ENCODE measurements around the gene KCNJ18.
"Not testable (repeated sequence)": the region's sequence is repeated elsewhere in the genome, so short reads cannot be mapped to it uniquely, and the experiment has no call there.

KCNJ18 gene

GRCh38 chr17:21737015-21737580, 44.8 kb downstream of the KCNJ18 start:
- not testable (repeated sequence) for DNase-seq

- DNase-seq = not testable (repeated sequence)
These were observed 45.9 kb downstream of the KCNJ18 start for GRCh38 chr17:21738241-21738640.

- DNase-seq = not testable (repeated sequence)
These were observed 46.7 kb downstream of the KCNJ18 start for GRCh38 chr17:21738877-21739474.

GRCh38 chr17:21739485-21739884, 47.2 kb downstream of the KCNJ18 start:
- DNase-seq = not testable (repeated sequence)

GRCh38 chr17:21740836-21741235, 48.5 kb downstream of the KCNJ18 start:
- DNase-seq = not testable (repeated sequence)

- DNase-seq = not testable (repeated sequence)
These were observed 49.2 kb downstream of the KCNJ18 start for GRCh38 chr17:21741520-21741919.

- no peak for DNase-seq
These were observed 50.0 kb downstream of the KCNJ18 start for GRCh38 chr17:21742326-21742725.

GRCh38 chr17:21744151-21744550, 51.8 kb downstream of the KCNJ18 start:
- DNase-seq = not testable (repeated sequence)

- not testable (repeated sequence) for DNase-seq
These were observed 52.3 kb downstream of the KCNJ18 start for GRCh38 chr17:21744621-21745020.

- DNase-seq = not testable (repeated sequence)
These were observed 53.2 kb downstream of the KCNJ18 start for GRCh38 chr17:21745385-21746054.

- not testable (repeated sequence) for DNase-seq
These were observed 54.1 kb downstream of the KCNJ18 start for GRCh38 chr17:21746415-21746814.

GRCh38 chr17:21747195-21747915, 55.0 kb downstream of the KCNJ18 start:
- DNase-seq = not testable (repeated sequence)

- DNase-seq = not testable (repeated sequence)
These were observed 56.4 kb downstream of the KCNJ18 start for GRCh38 chr17:21748686-21749085.

GRCh38 chr17:21749696-21750531, 57.6 kb downstream of the KCNJ18 start:
- DNase-seq = not testable (repeated sequence)

GRCh38 chr17:21751111-21751510, 58.8 kb downstream of the KCNJ18 start:
- DNase-seq = not testable (repeated sequence)

Measured in OCI-M1 (cell line).